Ammon's horn (tissue), 1 donor: Measurements from ENCODE around the gene WDFY1.
A peak's percentile ranks its signal among the peaks of the same experiment; 100 is the strongest.

Experiments
- DNase-seq: peaks from one replicate; pipeline ENCODE4 v3.0.0-alpha.2; 2016; ENCODE audit warnings: low spot score

Gene WDFY1

GRCh38 chr2:223930103-223930976 is 14.8 kb downstream of the WDFY1 start:
- DNase-seq: peak; percentile 94

- DNase-seq: no peak
Measured at GRCh38 chr2:223929571-223930102, 15.5 kb downstream of the WDFY1 start.

- no peak for DNase-seq
Measured at GRCh38 chr2:223928113-223929006, 16.8 kb downstream of the WDFY1 start.

- no peak for DNase-seq
Measured at GRCh38 chr2:223925106-223925505, 20.0 kb downstream of the WDFY1 start.

GRCh38 chr2:223923976-223924375 is 21.2 kb downstream of the WDFY1 start:
- DNase-seq: no peak

- no peak for DNase-seq
Measured at GRCh38 chr2:223922308-223922707, 22.8 kb downstream of the WDFY1 start.

- DNase-seq: no peak
Measured at GRCh38 chr2:223921204-223921603, 23.9 kb downstream of the WDFY1 start.

GRCh38 chr2:223920109-223920508 is 25.0 kb downstream of the WDFY1 start:
- DNase-seq: no peak

GRCh38 chr2:223918671-223919134 is 26.4 kb downstream of the WDFY1 start:
- no peak for DNase-seq

- DNase-seq: no peak
Measured at GRCh38 chr2:223916181-223916920, 28.8 kb downstream of the WDFY1 start.

- no peak for DNase-seq
Measured at GRCh38 chr2:223915071-223915470, 30.1 kb downstream of the WDFY1 start.

GRCh38 chr2:223914324-223914723 is 30.8 kb downstream of the WDFY1 start:
- no peak for DNase-seq

- DNase-seq: no peak
Measured at GRCh38 chr2:223909001-223909741, 36.0 kb downstream of the WDFY1 start.

GRCh38 chr2:223908304-223908998 is 36.7 kb downstream of the WDFY1 start:
- no peak for DNase-seq

- no peak for DNase-seq
Measured at GRCh38 chr2:223905996-223906395, 39.1 kb downstream of the WDFY1 start.

GRCh38 chr2:223901854-223902253 is 43.3 kb downstream of the WDFY1 start:
- no peak for DNase-seq

- DNase-seq: no peak
Measured at GRCh38 chr2:223901311-223901710, 43.8 kb downstream of the WDFY1 start.

GRCh38 chr2:223900531-223900930 is 44.6 kb downstream of the WDFY1 start:
- DNase-seq: no peak

- DNase-seq: no peak
Measured at GRCh38 chr2:223900066-223900465, 45.1 kb downstream of the WDFY1 start.

- DNase-seq: no peak
Measured at GRCh38 chr2:223897669-223898330, 47.3 kb downstream of the WDFY1 start.
